PC-9 (cell line): ENCODE results near the gene PAXX.

Source experiments
- EZH2 ChIP-seq: fragments of 200-600 bp; sonication (generic); IDR thresholded peaks from 2 replicates; pipeline ENCODE4 v1.8.0; 2017; ENCODE audit warnings: antibody characterized with exemption, low read depth
- TF ChIP-seq, protein P1 (sequence below): fragments of 200-600 bp; sonication (generic); conservative IDR thresholded peaks from 2 replicates; pipeline ENCODE4 v1.6.1; 2017; ENCODE audit warnings: mixed run types, antibody characterized with exemption, mild to moderate bottlenecking, moderate library complexity

DNA sequence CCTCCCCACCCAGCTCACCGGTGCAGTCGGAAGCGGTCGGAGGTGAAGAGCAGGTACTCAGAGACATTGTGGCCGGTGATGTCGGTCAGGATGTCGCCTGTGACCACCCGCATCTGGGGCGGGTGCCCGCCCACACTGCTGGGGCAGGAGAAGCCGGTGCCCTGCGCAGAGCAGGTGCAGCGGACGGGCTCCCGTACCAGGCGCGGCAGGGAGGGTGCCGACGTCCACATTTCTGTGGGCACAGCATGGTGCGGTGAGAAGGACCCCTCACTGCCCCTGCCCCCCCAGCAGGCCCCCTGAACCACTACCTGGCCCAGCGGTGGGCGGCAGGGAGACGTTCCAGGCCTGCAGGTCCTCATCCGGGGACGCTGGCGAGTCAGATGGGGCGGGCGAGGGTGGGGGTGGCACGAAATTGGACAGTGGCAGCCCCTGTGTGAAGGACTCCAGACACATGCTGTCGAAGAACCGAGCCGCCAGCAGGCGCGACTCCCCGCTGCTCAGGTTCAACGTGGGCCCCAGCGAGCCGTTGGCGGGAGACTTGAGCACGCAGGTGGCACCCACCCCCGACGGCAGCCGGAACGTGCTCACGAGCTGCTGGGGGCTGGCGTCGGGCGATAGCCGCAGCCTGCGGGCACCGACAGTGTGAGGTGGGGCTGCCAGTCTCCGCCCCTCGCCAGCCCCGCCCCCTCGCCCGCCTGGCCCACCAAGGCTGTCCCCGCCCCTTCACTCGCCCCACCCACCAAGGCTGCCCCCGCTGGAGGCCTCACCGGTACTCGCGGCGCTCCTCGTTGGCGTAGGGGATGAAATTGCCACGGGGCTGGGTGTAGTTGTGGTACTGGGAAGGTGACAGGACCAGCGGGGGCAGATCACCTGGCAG is 20.7 kb downstream of the PAXX start:
- TF ChIP-seq, protein P1, sequence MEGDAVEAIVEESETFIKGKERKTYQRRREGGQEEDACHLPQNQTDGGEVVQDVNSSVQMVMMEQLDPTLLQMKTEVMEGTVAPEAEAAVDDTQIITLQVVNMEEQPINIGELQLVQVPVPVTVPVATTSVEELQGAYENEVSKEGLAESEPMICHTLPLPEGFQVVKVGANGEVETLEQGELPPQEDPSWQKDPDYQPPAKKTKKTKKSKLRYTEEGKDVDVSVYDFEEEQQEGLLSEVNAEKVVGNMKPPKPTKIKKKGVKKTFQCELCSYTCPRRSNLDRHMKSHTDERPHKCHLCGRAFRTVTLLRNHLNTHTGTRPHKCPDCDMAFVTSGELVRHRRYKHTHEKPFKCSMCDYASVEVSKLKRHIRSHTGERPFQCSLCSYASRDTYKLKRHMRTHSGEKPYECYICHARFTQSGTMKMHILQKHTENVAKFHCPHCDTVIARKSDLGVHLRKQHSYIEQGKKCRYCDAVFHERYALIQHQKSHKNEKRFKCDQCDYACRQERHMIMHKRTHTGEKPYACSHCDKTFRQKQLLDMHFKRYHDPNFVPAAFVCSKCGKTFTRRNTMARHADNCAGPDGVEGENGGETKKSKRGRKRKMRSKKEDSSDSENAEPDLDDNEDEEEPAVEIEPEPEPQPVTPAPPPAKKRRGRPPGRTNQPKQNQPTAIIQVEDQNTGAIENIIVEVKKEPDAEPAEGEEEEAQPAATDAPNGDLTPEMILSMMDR, result no peak
- TF ChIP-seq EZH2, result no peak
